Activated naive CD8-positive, alpha-beta T cell treated with anti-CD3 and anti-CD28 coated beads, Interleukin-2, amount 50 U/mL, for 24 hours (primary cell): Measurements from ENCODE around the gene CKMT2.
"Not testable (repeated sequence)": the region's sequence is repeated elsewhere in the genome, so short reads cannot be mapped to it uniquely, and the experiment has no call there.

Source experiments
- ATAC-seq: fragments of 150-1000 bp; cut with Tn5 transposase; one replicate; pipeline ENCODE4 v1.10.0; 2021
- DNase-seq: peaks from one replicate; pipeline ENCODE4 v3.0.0; 2021
- H3K27ac Mint-ChIP-seq: one replicate; pipeline ENCODE4 v1.8.0; 2021; ENCODE audit warnings: mild to moderate bottlenecking, mixed read lengths
- H3K27me3 Mint-ChIP-seq: one replicate; pipeline ENCODE4 v1.8.0; 2021; ENCODE audit warnings: mixed read lengths
- H3K36me3 Mint-ChIP-seq: one replicate; pipeline ENCODE4 v1.8.0; 2021; ENCODE audit warnings: low read depth, mixed read lengths
- H3K4me1 Mint-ChIP-seq: one replicate; pipeline ENCODE4 v1.8.0; 2021; ENCODE audit warnings: mixed read lengths
- H3K4me3 Mint-ChIP-seq: one replicate; pipeline ENCODE4 v1.8.0; 2021; ENCODE audit warnings: mild to moderate bottlenecking, moderate library complexity, mixed read lengths
- H3K9me3 Mint-ChIP-seq: one replicate; pipeline ENCODE4 v1.8.0; 2021; ENCODE audit warnings: mixed read lengths

Gene CKMT2

DNA sequence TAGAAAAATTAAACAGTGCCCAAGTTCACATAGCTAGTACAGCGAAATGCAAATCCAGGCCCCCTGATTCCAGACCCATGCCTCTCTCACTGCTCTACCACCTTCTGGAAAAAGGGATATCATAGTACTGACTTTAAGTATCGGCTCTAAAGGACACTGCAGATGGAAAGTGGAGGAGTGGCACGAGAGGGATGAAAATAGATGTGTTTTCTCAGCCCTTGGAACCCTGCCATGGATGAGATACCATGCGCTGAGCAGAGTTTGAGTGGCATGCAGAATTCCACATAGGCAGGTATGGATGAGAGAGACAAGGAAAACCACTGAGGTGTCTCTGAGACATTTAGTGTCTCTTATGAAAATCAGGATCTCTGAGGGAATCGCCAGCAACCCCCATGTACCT lies 18.8 kb downstream of the CKMT2 start:
- peaks cover 2% of the 10 kb centered on the region for H3K36me3 Mint-ChIP-seq
- no peak overlapping the region for H3K4me3 Mint-ChIP-seq
- no peaks in the 10 kb centered on the region for H3K9me3 Mint-ChIP-seq
- H3K4me1 Mint-ChIP-seq = no peaks in the 10 kb centered on the region
- DNase-seq = no peak
- no peak overlapping the region for H3K27ac Mint-ChIP-seq
- ATAC-seq = no peak
- no peaks in the 10 kb centered on the region for H3K27me3 Mint-ChIP-seq

DNA sequence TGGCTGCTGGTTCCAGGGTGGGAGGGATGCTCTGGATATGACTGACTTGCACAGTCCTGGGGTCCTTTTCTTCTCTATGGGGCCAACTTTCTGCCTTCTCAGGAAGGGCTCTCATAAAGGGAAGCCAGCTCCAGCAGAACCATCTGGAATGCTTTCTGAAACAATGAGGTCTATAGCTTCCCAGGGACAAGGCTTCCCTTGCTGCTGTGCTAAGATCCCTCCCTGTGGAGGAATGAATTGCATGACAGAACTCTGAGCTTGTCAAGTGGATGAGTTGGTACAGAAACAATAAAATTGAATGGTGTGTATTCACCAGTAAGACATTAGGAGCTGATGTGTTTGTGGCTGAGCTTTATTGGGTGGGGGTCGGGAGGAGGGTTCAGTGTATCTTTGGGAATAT lies 19.8 kb downstream of the CKMT2 start:
- no peaks in the 10 kb centered on the region for H3K9me3 Mint-ChIP-seq
- no peak for ATAC-seq
- DNase-seq = no peak
- no peak overlapping the region for H3K27ac Mint-ChIP-seq
- H3K4me3 Mint-ChIP-seq = no peak overlapping the region
- no peaks in the 10 kb centered on the region for H3K27me3 Mint-ChIP-seq
- H3K4me1 Mint-ChIP-seq = no peaks in the 10 kb centered on the region
- H3K36me3 Mint-ChIP-seq = peaks cover 4% of the 10 kb centered on the region

DNA sequence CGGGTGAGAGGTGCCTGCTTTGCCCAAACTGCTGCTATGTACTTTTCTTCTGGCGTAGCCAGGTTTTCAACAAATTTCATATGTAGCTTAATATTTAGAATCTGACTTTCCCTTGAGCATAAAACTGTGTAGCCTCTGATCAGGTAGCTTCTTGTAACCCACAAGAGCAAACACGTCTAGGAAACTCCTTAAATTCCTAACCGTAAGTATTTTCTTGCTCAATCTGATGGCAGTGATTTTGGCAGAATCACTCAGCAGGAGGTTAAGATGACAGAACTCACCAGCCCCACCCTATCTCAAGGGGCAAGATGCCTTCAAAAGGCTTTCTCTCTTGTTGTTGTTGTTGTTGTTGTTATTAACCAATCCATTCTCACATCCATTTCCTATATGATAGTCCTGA lies 20.8 kb downstream of the CKMT2 start:
- DNase-seq = no peak
- no peaks in the 10 kb centered on the region for H3K27me3 Mint-ChIP-seq
- ATAC-seq = no peak
- H3K4me3 Mint-ChIP-seq = no peak overlapping the region
- H3K27ac Mint-ChIP-seq = no peak overlapping the region
- H3K4me1 Mint-ChIP-seq = no peaks in the 10 kb centered on the region
- H3K9me3 Mint-ChIP-seq = no peaks in the 10 kb centered on the region
- H3K36me3 Mint-ChIP-seq = peaks cover 4% of the 10 kb centered on the region

DNA sequence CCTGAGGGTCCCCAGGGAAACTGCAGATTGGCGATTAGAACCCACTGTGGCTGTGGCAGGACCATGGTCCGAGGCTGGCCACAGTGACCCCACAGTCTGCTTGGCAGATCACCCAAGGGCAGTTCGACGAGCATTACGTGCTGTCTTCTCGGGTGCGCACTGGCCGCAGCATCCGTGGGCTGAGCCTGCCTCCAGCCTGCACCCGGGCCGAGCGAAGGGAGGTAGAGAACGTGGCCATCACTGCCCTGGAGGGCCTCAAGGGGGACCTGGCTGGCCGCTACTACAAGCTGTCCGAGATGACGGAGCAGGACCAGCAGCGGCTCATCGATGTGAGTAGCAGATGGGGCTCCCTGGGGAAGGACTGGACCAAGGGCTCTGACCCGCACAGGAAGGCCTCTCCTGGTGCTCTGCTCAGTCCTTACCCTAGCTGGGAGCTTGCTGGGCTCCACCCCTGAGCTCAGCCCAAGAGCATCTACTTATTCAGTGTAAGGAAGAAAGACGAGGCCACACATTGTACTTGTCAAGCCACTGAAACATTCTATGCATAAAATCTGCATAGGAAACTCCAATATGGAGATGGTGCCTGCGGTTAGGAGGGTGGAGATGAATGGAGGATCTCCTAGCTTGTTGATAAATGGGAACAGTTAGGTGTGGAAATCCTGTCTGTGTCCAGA lies 21.9 kb downstream of the CKMT2 start:
- Mint-ChIP-seq H3K27me3 (no peaks in the 10 kb centered on the region), H3K9me3 (peaks cover 5% of the 10 kb centered on the region), H3K4me1 (no peaks in the 10 kb centered on the region), H3K4me3 (no peak overlapping the region), H3K27ac (no peak overlapping the region), H3K36me3 (peaks cover 8% of the 10 kb centered on the region)
- DNase-seq (no peak), ATAC-seq (no peak)

DNA sequence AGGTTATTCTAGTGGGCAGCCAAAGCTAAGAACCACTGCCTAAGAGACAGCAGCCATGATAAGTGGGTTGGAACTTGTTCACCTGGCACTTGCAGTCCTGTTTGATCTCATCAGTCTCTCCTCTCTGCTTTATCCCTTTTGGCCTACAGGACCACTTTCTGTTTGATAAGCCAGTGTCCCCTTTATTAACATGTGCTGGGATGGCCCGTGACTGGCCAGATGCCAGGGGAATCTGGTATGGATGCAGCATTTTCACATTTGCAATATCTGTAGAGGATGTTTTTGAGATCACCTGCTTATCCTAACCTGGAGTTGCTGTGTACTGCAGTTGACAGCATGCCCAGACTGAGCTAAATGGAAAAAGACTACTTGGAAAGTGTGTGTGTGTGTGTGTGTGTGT lies 23.6 kb downstream of the CKMT2 start:
- peaks cover 14% of the 10 kb centered on the region for H3K36me3 Mint-ChIP-seq
- peaks cover 15% of the 10 kb centered on the region for H3K9me3 Mint-ChIP-seq
- ATAC-seq (no peak), DNase-seq (no peak)
- no peaks in the 10 kb centered on the region for H3K27me3 Mint-ChIP-seq
- H3K27ac Mint-ChIP-seq = no peak overlapping the region
- no peak overlapping the region for H3K4me3 Mint-ChIP-seq
- no peaks in the 10 kb centered on the region for H3K4me1 Mint-ChIP-seq

DNA sequence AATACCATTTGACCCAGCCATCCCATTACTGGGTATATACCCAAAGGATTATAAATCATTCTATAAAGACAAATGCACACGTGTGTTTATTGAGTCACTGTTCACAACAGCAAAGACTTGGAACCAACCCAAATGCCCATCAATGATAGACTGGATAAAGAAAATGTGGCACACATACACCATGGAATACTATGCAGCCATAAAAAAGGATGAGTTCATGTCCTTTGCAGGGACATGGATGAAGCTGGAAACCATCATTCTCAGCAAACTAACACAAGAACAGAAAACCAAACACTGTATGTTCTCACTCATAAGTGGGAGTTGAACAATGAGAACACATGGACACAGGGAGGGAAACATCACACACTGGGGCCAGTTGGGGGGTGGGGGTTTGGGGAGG lies 29.7 kb downstream of the CKMT2 start:
- H3K27me3 Mint-ChIP-seq, H3K27ac Mint-ChIP-seq, ATAC-seq, DNase-seq, H3K4me1 Mint-ChIP-seq, H3K4me3 Mint-ChIP-seq: not testable (repeated sequence)
- peaks cover 30% of the 10 kb centered on the region for H3K36me3 Mint-ChIP-seq
- H3K9me3 Mint-ChIP-seq = peaks cover 33% of the 10 kb centered on the region

DNA sequence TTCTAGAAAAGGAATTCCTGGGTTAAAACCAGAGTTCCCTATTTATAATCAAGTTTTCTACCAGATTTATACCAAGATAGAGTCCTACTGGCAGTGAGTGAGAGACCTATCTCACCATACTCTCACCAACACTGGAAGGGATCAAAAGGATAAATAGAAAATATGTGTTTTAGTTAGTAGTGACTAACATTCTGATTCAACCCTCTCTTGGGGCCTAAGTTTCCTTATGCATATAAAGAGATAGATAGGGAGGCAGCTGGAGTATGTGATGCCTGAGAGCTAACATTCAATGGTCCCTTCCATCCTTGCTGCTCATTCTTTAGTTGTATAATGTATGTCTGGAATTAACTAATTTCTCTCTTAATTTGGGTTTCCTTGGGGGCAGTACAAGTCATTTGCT lies 32.0 kb downstream of the CKMT2 start:
- no peaks in the 10 kb centered on the region for H3K27me3 Mint-ChIP-seq
- DNase-seq (no peak), ATAC-seq (no peak)
- H3K9me3 Mint-ChIP-seq = peaks cover 28% of the 10 kb centered on the region
- no peak overlapping the region for H3K4me3 Mint-ChIP-seq
- H3K36me3 Mint-ChIP-seq = peaks cover 25% of the 10 kb centered on the region
- peaks cover 11% of the 10 kb centered on the region for H3K4me1 Mint-ChIP-seq
- no peak overlapping the region for H3K27ac Mint-ChIP-seq

DNA sequence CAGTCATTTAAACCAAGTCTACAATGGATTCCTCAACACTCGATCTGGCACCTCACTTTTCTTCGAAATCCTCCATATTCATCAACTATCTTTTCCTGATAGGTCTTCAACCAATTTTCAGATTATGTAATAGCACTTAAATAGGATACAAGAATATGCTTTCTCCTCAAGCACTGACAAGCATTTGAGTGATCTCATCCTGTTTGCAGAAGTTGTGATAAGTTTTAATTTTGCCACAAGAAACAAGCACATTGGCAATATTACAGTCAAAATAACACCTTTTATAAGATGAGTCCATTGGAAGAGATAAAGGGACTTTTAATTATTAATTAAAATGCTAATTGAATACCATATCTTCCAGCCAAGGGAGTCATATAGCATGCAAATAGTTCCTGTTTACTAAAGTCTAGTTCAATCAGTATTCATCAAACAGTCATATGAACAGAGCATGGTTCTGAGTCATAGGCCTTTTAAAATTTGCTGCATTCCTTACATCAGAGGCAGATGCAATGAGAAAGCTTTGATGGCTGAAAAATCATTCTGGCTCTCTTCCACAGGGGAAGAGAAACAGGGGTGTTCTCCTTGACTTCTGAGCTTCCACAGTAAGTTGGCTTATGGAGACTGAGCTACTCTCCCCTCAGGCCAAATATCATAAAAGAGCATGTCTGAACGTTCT lies 35.5 kb downstream of the CKMT2 start:
- no peak for ATAC-seq
- H3K4me1 Mint-ChIP-seq = peaks cover 14% of the 10 kb centered on the region
- H3K27me3 Mint-ChIP-seq = no peaks in the 10 kb centered on the region
- H3K9me3 Mint-ChIP-seq = peaks cover 28% of the 10 kb centered on the region
- H3K4me3 Mint-ChIP-seq = no peak overlapping the region
- H3K27ac Mint-ChIP-seq = no peak overlapping the region
- peaks cover 28% of the 10 kb centered on the region for H3K36me3 Mint-ChIP-seq
- DNase-seq = no peak

DNA sequence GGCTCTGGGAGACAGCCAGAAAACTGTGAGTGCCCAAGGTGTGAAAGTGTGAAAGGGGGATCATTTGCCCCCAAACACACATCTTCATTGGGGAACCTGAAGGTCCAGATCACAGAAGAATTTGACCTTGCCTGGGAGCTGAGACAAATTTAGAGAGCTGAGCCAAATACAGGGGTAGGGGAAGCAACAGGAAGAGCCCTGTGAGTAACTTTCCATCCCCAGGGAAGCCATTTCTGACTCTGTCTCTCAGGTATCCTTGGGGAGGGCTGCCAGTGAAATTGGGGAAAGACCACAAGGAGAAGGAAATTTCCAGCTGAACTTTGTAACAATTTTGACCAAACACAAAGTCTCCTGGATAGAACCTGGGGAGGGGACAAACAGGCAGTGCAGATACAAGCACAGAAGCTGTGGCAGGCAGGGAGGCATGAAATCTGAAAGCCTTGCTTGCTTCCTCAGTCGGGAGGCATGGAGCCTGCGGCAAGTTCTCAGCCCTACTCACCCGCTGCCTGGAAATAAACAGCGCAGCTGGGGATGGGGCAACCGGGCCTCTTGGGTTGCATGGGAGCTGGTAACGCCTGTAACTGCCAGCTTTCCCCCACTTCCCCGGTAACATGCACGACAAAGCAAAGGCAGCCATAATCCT lies 36.8 kb downstream of the CKMT2 start:
- no peak overlapping the region for H3K27ac Mint-ChIP-seq
- peaks cover 30% of the 10 kb centered on the region for H3K36me3 Mint-ChIP-seq
- H3K4me3 Mint-ChIP-seq = no peak overlapping the region
- peaks cover 38% of the 10 kb centered on the region for H3K9me3 Mint-ChIP-seq
- H3K4me1 Mint-ChIP-seq = peaks cover 17% of the 10 kb centered on the region
- DNase-seq (no peak), ATAC-seq (no peak)
- H3K27me3 Mint-ChIP-seq = no peaks in the 10 kb centered on the region

DNA sequence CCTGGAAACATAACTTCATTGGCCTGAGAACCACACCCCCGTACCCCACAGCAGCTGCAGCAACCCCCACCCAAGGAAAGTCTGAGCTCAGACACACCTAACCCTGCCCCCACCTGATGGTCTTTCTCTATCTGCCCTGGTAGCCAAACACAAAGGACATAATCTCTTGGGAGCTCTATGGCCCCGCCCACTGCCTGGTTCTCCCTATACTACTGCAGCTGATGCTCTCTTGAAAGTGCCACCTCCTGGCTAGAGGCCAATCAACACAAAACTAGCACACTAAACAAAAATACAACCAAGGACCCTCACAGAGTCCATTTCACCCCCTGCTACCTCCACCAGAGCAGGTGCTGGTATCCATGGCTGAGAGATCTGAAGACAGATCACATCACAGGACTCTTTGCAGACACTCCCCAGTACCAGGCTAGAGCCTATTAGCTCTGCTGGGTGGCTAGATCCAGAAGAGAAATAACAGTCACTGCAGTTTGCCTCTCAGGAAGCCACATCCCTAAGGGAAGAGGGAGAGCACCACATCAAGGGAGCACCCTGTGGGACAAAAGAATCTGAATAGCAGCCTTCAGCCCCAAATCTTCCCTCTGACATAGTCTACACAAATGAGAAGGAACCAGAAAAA lies 37.4 kb downstream of the CKMT2 start:
- Mint-ChIP-seq H3K36me3 (peaks cover 37% of the 10 kb centered on the region), H3K9me3 (peaks cover 44% of the 10 kb centered on the region), H3K4me1 (peaks cover 17% of the 10 kb centered on the region)
- ATAC-seq, DNase-seq, H3K27ac Mint-ChIP-seq, H3K27me3 Mint-ChIP-seq, H3K4me3 Mint-ChIP-seq: not testable (repeated sequence)

DNA sequence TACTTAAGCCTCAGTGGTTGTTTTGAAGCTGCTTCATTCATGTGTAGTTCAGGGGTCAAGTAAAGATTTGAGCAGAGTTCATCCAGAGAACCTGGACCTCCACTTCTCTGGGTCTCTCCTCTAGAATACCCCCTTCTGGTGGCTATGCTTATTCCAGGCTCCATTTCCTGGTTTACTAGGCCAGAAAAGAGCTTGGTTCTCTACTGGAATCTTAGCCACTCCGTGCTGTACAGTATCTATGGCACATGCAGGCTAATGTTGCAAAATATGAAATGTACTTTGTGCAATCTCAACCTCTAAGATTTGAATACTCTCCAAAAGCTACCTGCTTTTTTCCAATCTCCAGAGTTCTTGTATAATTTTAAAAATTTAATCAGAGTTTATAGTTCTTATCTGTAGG lies 50.9 kb downstream of the CKMT2 start:
- Mint-ChIP-seq H3K9me3 (peaks cover 8% of the 10 kb centered on the region), H3K27me3 (no peaks in the 10 kb centered on the region), H3K4me3 (no peak overlapping the region), H3K36me3 (peaks cover 28% of the 10 kb centered on the region), H3K4me1 (peaks cover 43% of the 10 kb centered on the region), H3K27ac (no peak overlapping the region)
- DNase-seq = no peak
- ATAC-seq = no peak

DNA sequence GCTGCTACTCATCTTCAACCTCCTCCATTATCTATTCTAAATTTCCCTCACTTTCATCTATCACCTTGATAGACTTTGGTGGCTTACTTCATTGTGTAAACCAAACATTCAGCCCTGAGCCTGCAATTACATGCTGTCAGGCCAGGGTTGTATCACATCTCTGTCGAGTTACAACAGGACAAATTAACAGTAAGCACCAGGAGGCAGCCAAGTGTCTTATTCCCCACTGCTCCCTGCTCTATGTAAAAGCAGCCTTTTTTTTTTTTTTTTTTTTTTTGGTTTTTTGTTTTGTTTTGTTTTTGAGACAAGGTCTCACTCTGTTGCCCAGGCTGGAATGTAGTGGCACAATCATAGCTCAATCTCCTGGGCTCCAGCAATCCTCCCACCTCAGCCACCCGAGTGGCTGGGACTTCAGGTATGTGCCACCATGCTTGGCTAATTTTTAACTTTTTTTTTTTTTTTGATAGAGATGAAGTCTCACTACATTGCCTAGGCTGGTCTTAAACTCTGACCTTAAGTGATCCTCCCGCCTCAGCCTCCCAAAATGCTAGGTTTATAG lies 53.0 kb downstream of the CKMT2 start:
- Mint-ChIP-seq H3K4me1 (peaks cover 64% of the 10 kb centered on the region), H3K9me3 (peaks cover 8% of the 10 kb centered on the region), H3K4me3 (no peak overlapping the region), H3K36me3 (peaks cover 36% of the 10 kb centered on the region), H3K27me3 (no peaks in the 10 kb centered on the region), H3K27ac (no peak overlapping the region)
- ATAC-seq (no peak), DNase-seq (no peak)

DNA sequence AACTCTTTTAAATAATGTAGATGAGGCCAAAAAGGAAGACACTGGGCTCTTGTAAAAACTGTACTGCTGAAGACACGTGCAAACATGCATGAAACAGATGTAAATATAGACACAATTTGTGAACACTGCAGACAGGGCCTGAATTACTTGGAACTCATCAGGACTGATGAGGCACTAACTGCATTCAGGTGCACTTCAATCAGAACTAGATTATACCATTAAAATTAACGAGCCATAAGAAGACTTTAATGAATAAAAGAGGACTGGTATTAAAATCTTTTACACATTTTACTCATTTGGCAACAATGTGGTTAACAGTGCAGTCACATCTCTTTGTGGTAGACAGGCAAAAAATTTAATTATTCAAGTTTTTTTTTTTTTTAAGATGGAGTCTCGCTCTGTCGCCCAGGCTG lies 54.9 kb downstream of the CKMT2 start:
- Mint-ChIP-seq H3K4me3 (no peak overlapping the region), H3K36me3 (peaks cover 43% of the 10 kb centered on the region), H3K9me3 (peaks cover 15% of the 10 kb centered on the region), H3K27me3 (no peaks in the 10 kb centered on the region), H3K27ac (no peak overlapping the region), H3K4me1 (peaks cover 71% of the 10 kb centered on the region)
- no peak for DNase-seq
- no peak for ATAC-seq

DNA sequence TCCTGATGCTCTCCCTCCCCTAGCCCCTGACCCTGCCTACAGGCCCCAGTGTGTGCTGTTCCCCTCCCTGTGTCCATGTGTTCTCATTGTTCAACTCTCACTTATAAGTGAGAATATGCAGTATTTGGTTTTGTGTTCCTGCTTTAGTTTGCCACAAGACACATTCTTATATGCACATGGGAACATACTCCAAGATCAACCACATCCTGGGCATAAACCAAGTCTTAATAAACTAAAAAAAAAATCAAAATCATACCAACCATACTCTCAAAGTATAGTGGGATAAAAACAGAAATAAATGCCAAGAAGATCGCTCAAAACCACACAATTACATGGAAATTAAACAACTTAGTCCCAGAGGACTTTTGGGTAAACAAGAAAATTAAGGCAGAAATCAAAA lies 57.0 kb downstream of the CKMT2 start:
- H3K4me3 Mint-ChIP-seq = no peak overlapping the region
- DNase-seq (no peak), ATAC-seq (no peak)
- peaks cover 20% of the 10 kb centered on the region for H3K9me3 Mint-ChIP-seq
- no peaks in the 10 kb centered on the region for H3K27me3 Mint-ChIP-seq
- peaks cover 50% of the 10 kb centered on the region for H3K36me3 Mint-ChIP-seq
- peaks cover 70% of the 10 kb centered on the region for H3K4me1 Mint-ChIP-seq
- H3K27ac Mint-ChIP-seq = peak overlapping the region; percentile 14
